OCI-M2 (cell line): Measurements from ENCODE around the gene CCDC180.
"Not testable (repeated sequence)": the region's sequence is repeated elsewhere in the genome, so short reads cannot be mapped to it uniquely, and the experiment has no call there.

Experiments
- DNase-seq: peaks from one replicate; lab custom pipeline; 2025; ENCODE audit not compliant: unreplicated experiment; lab: John Stamatoyannopoulos, UW

Gene CCDC180

GRCh38 chr9:97310896-97311295, 3.4 kb downstream of the CCDC180 start:
- no peak for DNase-seq

GRCh38 chr9:97311798-97312500, 4.5 kb downstream of the CCDC180 start:
- no peak for DNase-seq

- no peak for DNase-seq
Measured at GRCh38 chr9:97312556-97312955, 5.1 kb downstream of the CCDC180 start.

GRCh38 chr9:97313243-97313642, 5.8 kb downstream of the CCDC180 start:
- DNase-seq, result no peak

- DNase-seq, result no peak
Measured at GRCh38 chr9:97313746-97314145, 6.3 kb downstream of the CCDC180 start.

- DNase-seq, result no peak
Measured at GRCh38 chr9:97314503-97314902, 7.0 kb downstream of the CCDC180 start.

GRCh38 chr9:97315550-97315949, 8.1 kb downstream of the CCDC180 start:
- DNase-seq, result no peak

GRCh38 chr9:97316904-97317303, 9.4 kb downstream of the CCDC180 start:
- DNase-seq, result no peak

- DNase-seq, result no peak
Measured at GRCh38 chr9:97318433-97318832, 11.0 kb downstream of the CCDC180 start.

- no peak for DNase-seq
Measured at GRCh38 chr9:97319395-97319794, 11.9 kb downstream of the CCDC180 start.

GRCh38 chr9:97320080-97320642, 12.7 kb downstream of the CCDC180 start:
- DNase-seq, result no peak

GRCh38 chr9:97321251-97321650, 13.8 kb downstream of the CCDC180 start:
- no peak for DNase-seq

GRCh38 chr9:97321691-97322090, 14.2 kb downstream of the CCDC180 start:
- DNase-seq, result no peak

GRCh38 chr9:97322105-97322504, 14.6 kb downstream of the CCDC180 start:
- no peak for DNase-seq

- no peak for DNase-seq
Measured at GRCh38 chr9:97324954-97325353, 17.5 kb downstream of the CCDC180 start.

GRCh38 chr9:97327562-97327961, 20.1 kb downstream of the CCDC180 start:
- DNase-seq, result no peak

- no peak for DNase-seq
Measured at GRCh38 chr9:97332993-97333392, 25.5 kb downstream of the CCDC180 start.

- not testable (repeated sequence) for DNase-seq
Measured at GRCh38 chr9:97335622-97336021, 28.2 kb downstream of the CCDC180 start.

GRCh38 chr9:97348871-97349270, 41.4 kb downstream of the CCDC180 start:
- no peak for DNase-seq

- no peak for DNase-seq
Measured at GRCh38 chr9:97349400-97349799, 41.9 kb downstream of the CCDC180 start.

- DNase-seq, result no peak
Measured at GRCh38 chr9:97354637-97355036, 47.2 kb downstream of the CCDC180 start.

GRCh38 chr9:97357056-97357455, 49.6 kb downstream of the CCDC180 start:
- DNase-seq, result no peak
